HepG2 (cell line): ENCODE results near the gene USP2. TPM values are rescaled to one million over a fixed set of nuclear protein-coding genes. Genes with fewer than 3 reads are reported as not detected.

Experiments used
- ATAC-seq: fragments of 200-7000 bp; cut with Tn5 transposase; 3 replicates; pipeline ENCODE4 v1.9.1; 2020; ENCODE audit warnings: mild to moderate bottlenecking, moderate library complexity
- BruUV-seq: library from RNA; stranded (reverse); fragments of 400-500 nt; replicated peaks from 2 replicates; lab custom pipeline; 2021; lab: Mats Ljungman, UMichigan
- CTCF ChIA-PET: fragments of 300-600 bp; formaldehyde crosslinking; extraction: SDS; loops from one replicate; lab custom pipeline; 2021; ENCODE audit warnings: low total read pairs, inconsistent platforms, low intra/inter-chr PET ratio; lab: Yijun Ruan, JAX
- POLR2A ChIA-PET: fragments of 350-600 bp; sonication (Branson Sonifier 250); formaldehyde crosslinking; loops from one replicate; lab custom pipeline; 2020; ENCODE audit warnings: antibody characterized with exemption, inconsistent platforms; lab: Yijun Ruan, JAX
- DNase-seq: peaks from one replicate; pipeline ENCODE4 v3.0.0-alpha.2; 2015; ENCODE audit warnings: low spot score
- FAIRE-seq: peaks from 3 replicates; lab custom pipeline; 2011; peaks lifted over from hg19 to GRCh38; lab: Jason Lieb, UNC
- H2AFZ ChIP-seq: one replicate; pipeline ENCODE4 v1.6.1; 2011; ENCODE audit warnings: low read length, inconsistent platforms
- H3K27ac ChIP-seq: fragments of 300-600 bp; 3 replicates; pipeline ENCODE4 v1.8.0; 2011; ENCODE audit warnings: mixed run types, mild to moderate bottlenecking, mixed read lengths, low read length, inconsistent platforms; ENCODE audit not compliant: insufficient read depth; ENCODE audit errors: extremely low read length
- H3K27me3 ChIP-seq, 2 experiments: fragments of 200-600 bp in 1 of 2; 2 replicates in 1 of 2; 3 replicates in 1 of 2; pipeline versions ENCODE4 v1.6.0 to v1.8.0; 2011; ENCODE audit warnings: low read length in 2 of 2, mild to moderate bottlenecking in 2 of 2, moderate library complexity in 2 of 2, inconsistent platforms in 1 of 2; ENCODE audit not compliant: insufficient read depth in 2 of 2, control insufficient read depth in 1 of 2
- H3K36me3 ChIP-seq, 2 experiments: fragments of 200-600 bp in 1 of 2; replicated peaks in 1 of 2; 2 replicates in 1 of 2; 3 replicates in 1 of 2; pipeline versions ENCODE4 v1.5.1 to v1.8.0; 2011; ENCODE audit warnings: low read length in 2 of 2, inconsistent platforms in 1 of 2; ENCODE audit not compliant: insufficient read depth in 2 of 2, control insufficient read depth in 1 of 2
- H3K4me1 ChIP-seq: 2 replicates; pipeline ENCODE4 v1.5.1; 2012; ENCODE audit warnings: low read length, inconsistent platforms; ENCODE audit not compliant: insufficient read depth
- H3K4me2 ChIP-seq: 2 replicates; pipeline ENCODE4 v1.6.0; 2011; ENCODE audit warnings: low read depth, low read length, inconsistent platforms
- H3K4me3 ChIP-seq, 3 experiments: fragments of 200-600 bp in 1 of 3; sonication (generic), shearing (Covaris generic) in 1 of 3; replicated peaks in 1 of 3; 2 replicates each; pipeline ENCODE4 v1.5.1; 2011 to 2016; ENCODE audit warnings: low read length in 3 of 3, inconsistent platforms in 2 of 3, low read depth in 2 of 3, mild to moderate bottlenecking in 2 of 3, control low read depth in 1 of 3, mixed read lengths in 1 of 3; ENCODE audit not compliant: insufficient read depth in 1 of 3
- H3K79me2 ChIP-seq: one replicate; pipeline ENCODE4 v1.6.1; 2011; ENCODE audit warnings: low read length, inconsistent platforms; ENCODE audit not compliant: insufficient read depth
- H3K9ac ChIP-seq: 2 replicates; pipeline ENCODE4 v1.6.0; 2011; ENCODE audit warnings: mild to moderate bottlenecking, low read depth, low read length, inconsistent platforms; ENCODE audit not compliant: insufficient read depth
- H3K9me3 ChIP-seq: 2 replicates; pipeline ENCODE4 v1.5.1; 2012; ENCODE audit warnings: mild to moderate bottlenecking, low read length
- H4K20me1 ChIP-seq: 2 replicates; pipeline ENCODE4 v1.6.0; 2011; ENCODE audit warnings: inconsistent platforms, mild to moderate bottlenecking, low read length, moderate library complexity; ENCODE audit not compliant: insufficient read depth
- BCL6 ChIP-seq: IDR thresholded peaks from 2 replicates; pipeline ENCODE4 v1.6.1; 2016; ENCODE audit warnings: missing genetic modification reagents, missing compliant biosample characterization
- CTCF ChIP-seq: sonication (generic); formaldehyde crosslinking; IDR thresholded peaks from 2 replicates; pipeline ENCODE4 v1.5.0; 2020; ENCODE audit warnings: mild to moderate bottlenecking, missing genetic modification reagents, moderate library complexity
- JUNB ChIP-seq: sonication (generic); formaldehyde crosslinking; IDR thresholded peaks from 2 replicates; pipeline ENCODE4 v1.8.0; 2022; ENCODE audit warnings: missing genetic modification reagents, mild to moderate bottlenecking, borderline replicate concordance
- KAT8 ChIP-seq: IDR thresholded peaks from 2 replicates; pipeline ENCODE4 v1.6.1; 2016; ENCODE audit warnings: missing genetic modification reagents, missing compliant biosample characterization
- MXD1 ChIP-seq: sonication (generic); formaldehyde crosslinking; IDR thresholded peaks from 2 replicates; pipeline ENCODE4 v1.4.0; 2020; ENCODE audit warnings: mild to moderate bottlenecking, missing genetic modification reagents
- SCMH1 ChIP-seq: sonication (generic); formaldehyde crosslinking; IDR thresholded peaks from 2 replicates; pipeline ENCODE4 v1.9.0; 2021; ENCODE audit warnings: missing genetic modification reagents, mild to moderate bottlenecking, borderline replicate concordance
- TEAD2 ChIP-seq: sonication (generic); formaldehyde crosslinking; IDR thresholded peaks from 2 replicates; pipeline ENCODE4 v1.9.0; 2021; ENCODE audit warnings: missing genetic modification reagents
- TOPORS ChIP-seq: sonication (generic); formaldehyde crosslinking; IDR thresholded peaks from 2 replicates; pipeline ENCODE4 v1.8.0; 2023; ENCODE audit warnings: mild to moderate bottlenecking, missing genetic modification reagents
- ZNF333 ChIP-seq: sonication (generic); formaldehyde crosslinking; IDR thresholded peaks from 2 replicates; pipeline ENCODE4 v1.4.0; 2020; ENCODE audit warnings: mild to moderate bottlenecking, missing genetic modification reagents, borderline replicate concordance
- ZNF737 ChIP-seq: sonication (generic); formaldehyde crosslinking; IDR thresholded peaks from 2 replicates; pipeline ENCODE4 v1.5.0; 2020; ENCODE audit warnings: missing genetic modification reagents, mild to moderate bottlenecking, borderline replicate concordance
- ZSCAN25 ChIP-seq: sonication (generic); formaldehyde crosslinking; IDR thresholded peaks from 2 replicates; pipeline ENCODE4 v1.8.0; 2022; ENCODE audit warnings: mild to moderate bottlenecking, missing genetic modification reagents
- WGBS: methylation state at CpG from one replicate; pipeline ENCODE4 v1.1.6; 2017; ENCODE audit warnings: low lambda C conversion rate; 5-methylcytosine and 5-hydroxymethylcytosine counted together
- in situ Hi-C: cut with HindIII; loops from 2 replicates; pipeline ENCODE4 v1.10.0; 2017; ENCODE audit warnings: low pct_unique_long_range_greater_than_20kb; ENCODE audit not compliant: extremely low pct_ligation_motif_present
- intact Hi-C: fragments of 100-400 bp; cut with micrococcal nuclease; formaldehyde crosslinking; loops from one replicate; pipeline ENCODE4 v1.10.0; 2022; ENCODE audit not compliant: unreplicated experiment
- polyA plus RNA-seq, 8 experiments: library from polyadenylated mRNA; depleted of rRNA in 3 of 8; stranded (reverse) in 7 of 8; unstranded in 1 of 8; fragments of >200 nt; fragmentation: Illumina TruSeq in 4 of 8; extraction: Trizol in 4 of 8; gene quantifications; 2 replicates each; pipeline versions ENCODE4 v1.2.1 to v1.2.3, GENCODE V29; 2011 to 2016; ENCODE audit warnings: low read depth in 4 of 8, missing spikeins in 1 of 8, mixed read lengths in 1 of 8; ENCODE audit not compliant: insufficient read depth in 1 of 8
- total RNA-seq, 5 experiments: library from RNA; depleted of rRNA; stranded (reverse); fragments of >200 nt; fragmentation: Illumina TruSeq; extraction: Trizol; gene quantifications; 2 replicates each; pipeline ENCODE4 v1.2.3, GENCODE V29; 2016; ENCODE audit warnings: low read depth in 1 of 5
- TF ChIP-seq, protein P1 (sequence below): sonication (generic); formaldehyde crosslinking; IDR thresholded peaks from 2 replicates; pipeline ENCODE4 v1.4.0; 2020; ENCODE audit warnings: missing genetic modification reagents; ENCODE audit errors: not compliant biosample characterization

USP2 gene
- total and polyA plus RNA-seq, 2 of the 13 experiments (the other 11 are each of a cell fraction or from before 2014, with no cell fraction given) = 2.5 to 6.0 TPM

DNA sequence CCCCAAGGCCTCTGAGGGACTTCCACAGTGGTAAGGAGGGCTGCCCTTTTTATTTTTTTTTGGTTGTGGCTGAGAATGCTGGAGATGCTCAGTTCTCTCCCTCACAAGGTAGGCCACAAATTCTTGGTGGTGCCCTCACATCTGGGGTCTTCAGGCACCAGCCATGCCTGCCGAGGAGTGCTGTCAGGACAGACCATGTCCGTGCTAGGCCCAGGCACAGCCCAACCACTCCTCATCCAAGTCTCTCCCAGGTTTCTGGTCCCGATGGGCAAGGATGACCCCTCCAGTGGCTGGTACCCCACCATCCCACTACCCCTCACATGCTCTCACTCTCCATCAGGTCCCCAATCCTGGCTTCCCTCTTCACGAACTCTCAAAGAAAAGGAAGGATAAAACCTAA lies 37.3 kb upstream of the USP2 start:
- Histone ChIP-seq H3K79me2 (no peaks in the 10 kb centered on the region), H3K4me2 (no peak overlapping the region), H3K9me3 (no peaks in the 10 kb centered on the region), H3K36me3 (no peaks in the 10 kb centered on the region), H3K27ac (no peak overlapping the region), H3K9ac (no peak overlapping the region), H4K20me1 (no peaks in the 10 kb centered on the region), H3K4me1 (peaks cover 11% of the 10 kb centered on the region; the same call in 1 of the 2 replicates), H2AFZ (no peak overlapping the region), H3K27me3 (no peaks in the 10 kb centered on the region; a peak in 2 of 5 replicates), H3K4me3 (no peak overlapping the region)
- DNase-seq (no peak), FAIRE-seq (no peak), ATAC-seq (no peak)
- in situ Hi-C loops (no loop called here), intact Hi-C loops (no loop called here)
- ChIA-PET POLR2A (no interaction called here), CTCF (no interaction called here)
- TF ChIP-seq TEAD2 (CRISPR knock-in tag) (no peak), MXD1 (CRISPR knock-in tag) (no peak), JUNB (CRISPR knock-in tag) (no peak), ZNF333 (CRISPR knock-in tag) (no peak), SCMH1 (no peak), TOPORS (no peak), ZNF737 (no peak), BCL6 (CRISPR knock-in tag) (no peak), CTCF (no peak), ZSCAN25 (CRISPR knock-in tag) (no peak), KAT8 (CRISPR knock-in tag) (no peak)
- TF ChIP-seq, protein P1, sequence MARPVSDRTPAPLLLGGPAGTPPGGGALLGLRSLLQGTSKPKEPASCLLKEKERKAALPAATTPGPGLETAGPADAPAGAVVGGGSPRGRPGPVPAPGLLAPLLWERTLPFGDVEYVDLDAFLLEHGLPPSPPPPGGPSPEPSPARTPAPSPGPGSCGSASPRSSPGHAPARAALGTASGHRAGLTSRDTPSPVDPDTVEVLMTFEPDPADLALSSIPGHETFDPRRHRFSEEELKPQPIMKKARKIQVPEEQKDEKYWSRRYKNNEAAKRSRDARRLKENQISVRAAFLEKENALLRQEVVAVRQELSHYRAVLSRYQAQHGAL (CRISPR knock-in tag) = no peak
- 91% methylated on average over 3 of the region's 4 CpGs for WGBS
- BruUV-seq = no TSS peak
